Right renal pelvis (tissue), 4 donors: Measurements from ENCODE around the gene RPL36A. TPM values are rescaled to one million over a fixed set of nuclear protein-coding genes. Genes with fewer than 3 reads are reported as not detected.

ENCODE experiments used
- DNase-seq, 4 donors: peaks; one replicate each; pipeline ENCODE4 v3.0.0-alpha.2; 2013; ENCODE audit warnings: low read depth in 4 of 4, low spot score in 3 of 4, missing footprints in 1 of 4
- polyA plus RNA-seq, 4 donors: library from polyadenylated mRNA; unstranded; fragments of 120-200 nt; gene quantifications; one replicate each; pipeline ENCODE4 v1.2.1, GENCODE V29; 2013; ENCODE audit not compliant: insufficient read length in 4 of 4

Gene RPL36A
- 1,000 to 10,000 TPM in 1 of 4 donors, 100 to 1,000 TPM in 3; 919 to 1,205 (median 965) TPM for polyA plus RNA-seq

DNA sequence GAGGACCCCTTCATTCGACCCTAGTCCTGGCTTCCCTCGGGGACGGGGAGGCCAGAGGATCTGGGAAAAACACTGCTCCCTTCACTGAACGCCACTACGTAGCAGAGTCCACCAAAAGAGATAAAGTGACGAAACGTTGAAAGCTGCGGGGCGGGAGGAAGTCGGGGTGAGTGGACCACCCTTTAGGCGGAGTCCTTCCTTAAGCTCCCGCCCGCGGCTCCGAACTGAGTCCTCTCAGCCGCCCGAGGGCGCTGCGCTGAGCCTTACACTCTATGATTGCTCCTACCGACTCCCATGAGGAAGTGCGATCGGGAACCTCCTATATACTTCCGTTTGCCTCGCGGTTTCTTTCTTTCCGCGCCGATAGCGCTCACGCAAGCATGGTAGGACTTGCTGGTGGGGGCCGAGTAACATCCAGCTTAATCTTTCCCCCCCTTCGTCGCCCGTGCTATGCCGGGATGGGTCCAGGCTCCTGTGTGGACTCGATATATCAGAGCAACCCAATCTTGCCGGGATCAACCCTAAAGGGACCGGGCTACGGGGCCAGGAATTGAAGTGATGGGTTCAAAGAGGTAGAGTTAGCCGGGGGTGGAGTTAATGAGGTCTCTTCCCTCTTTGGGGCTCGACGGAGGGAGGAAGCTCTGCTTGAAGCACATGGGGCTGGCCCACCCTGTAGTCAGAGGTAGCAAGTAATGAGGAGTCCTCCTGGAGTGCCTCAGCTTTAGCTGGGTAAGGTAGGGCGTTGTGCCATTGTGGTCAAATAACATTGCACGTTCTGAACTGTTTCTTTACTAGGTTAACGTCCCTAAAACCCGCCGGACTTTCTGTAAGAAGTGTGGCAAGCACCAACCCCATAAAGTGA is at the start of gene RPL36A:
Gene RPL36A (plus strand): TSS at position 348 of the 862 bp plus-strand sequence. CDS start 33 bp downstream, at position 381.
- DNase-seq, result peak; percentile 68 to 80 (median 74)

DNA sequence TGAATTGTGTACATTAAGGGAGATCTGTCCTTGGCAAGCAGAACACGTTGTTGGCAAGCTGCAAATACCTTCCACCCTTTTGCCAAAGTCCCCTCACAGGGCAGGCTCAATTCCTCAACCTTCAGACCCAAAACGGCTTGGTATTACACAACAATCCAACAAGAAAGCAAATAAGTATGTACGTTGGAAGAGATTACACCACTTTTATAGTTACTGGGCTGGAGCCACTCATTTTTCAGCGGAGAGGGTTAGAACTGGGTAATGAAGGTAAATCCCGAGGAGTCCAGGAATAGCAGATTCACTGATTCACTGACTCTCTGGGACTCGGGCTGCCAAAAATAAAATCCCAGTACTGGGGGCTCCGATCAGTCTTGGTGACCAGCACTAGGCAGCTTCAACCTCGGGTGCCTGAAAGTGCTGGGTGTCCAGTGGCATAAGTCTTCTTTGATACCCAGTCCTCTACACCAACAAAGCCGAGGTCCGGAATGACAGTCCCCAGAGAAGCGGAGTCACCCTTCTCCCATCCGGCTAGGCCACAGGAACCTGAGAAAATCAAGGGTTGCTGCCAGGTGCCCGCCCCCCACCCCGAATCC is 42.9 kb upstream of the RPL36A start:
- no peak for DNase-seq

DNA sequence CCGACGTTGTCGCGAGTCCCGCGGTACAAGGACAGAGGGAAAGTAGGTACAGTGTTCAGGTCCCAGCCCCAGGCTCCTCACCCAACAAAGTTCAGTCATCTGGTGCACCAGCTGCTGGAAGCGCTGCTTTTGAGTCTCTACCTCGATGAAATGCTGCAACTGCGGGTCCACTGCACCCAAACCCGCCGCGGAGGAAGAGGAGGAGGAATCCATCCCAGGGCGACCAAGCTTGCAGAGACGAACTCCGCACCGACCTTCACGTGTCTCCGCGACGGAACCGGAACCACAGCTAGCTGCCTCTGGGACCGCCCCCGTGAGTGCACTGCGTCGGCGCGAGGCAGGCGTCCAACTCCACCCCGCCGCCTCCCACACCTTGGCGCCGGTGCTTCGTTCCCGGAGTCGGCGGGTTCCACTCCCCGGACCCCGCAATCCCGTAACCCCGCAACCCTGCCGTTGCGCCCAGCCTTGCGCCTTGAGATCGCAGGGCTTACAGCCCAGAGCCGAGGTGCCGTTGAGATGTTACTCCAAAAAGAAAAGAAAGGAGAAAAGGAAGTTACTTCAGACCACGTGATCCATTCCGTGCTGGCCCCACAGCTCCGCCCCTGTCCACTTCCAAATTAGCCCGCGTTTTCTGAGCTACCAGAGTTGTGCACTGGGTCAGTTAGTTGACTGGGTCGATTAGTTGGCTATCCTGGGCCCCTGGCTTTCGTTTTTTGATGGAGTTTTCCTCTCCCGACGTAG is 42.2 kb upstream of the RPL36A start, which contains the start of gene TIMM8A:
Gene TIMM8A (minus strand): TSS at position 291 of the 741 bp plus-strand sequence. CDS start 78 bp downstream, at position 213.
- DNase-seq, result peak; percentile 30 to 52 (median 44)

DNA sequence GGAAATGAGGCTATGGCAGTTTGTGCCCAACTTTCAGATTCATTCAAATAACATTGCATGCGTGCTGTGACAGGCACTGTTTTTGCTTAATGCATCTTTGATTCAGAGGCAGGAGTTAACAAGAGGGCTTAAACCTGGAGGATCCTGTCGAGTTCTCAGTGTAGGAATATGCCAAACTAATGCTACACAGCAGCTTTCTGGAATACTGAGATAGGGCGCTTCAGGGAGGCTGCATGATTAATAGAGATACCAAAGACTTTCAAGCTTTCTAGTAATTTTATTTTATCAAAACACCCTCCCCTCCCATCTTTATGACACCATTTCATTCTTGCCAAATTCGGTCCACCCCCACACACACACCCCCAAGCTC is 41.6 kb upstream of the RPL36A start:
- no peak for DNase-seq

DNA sequence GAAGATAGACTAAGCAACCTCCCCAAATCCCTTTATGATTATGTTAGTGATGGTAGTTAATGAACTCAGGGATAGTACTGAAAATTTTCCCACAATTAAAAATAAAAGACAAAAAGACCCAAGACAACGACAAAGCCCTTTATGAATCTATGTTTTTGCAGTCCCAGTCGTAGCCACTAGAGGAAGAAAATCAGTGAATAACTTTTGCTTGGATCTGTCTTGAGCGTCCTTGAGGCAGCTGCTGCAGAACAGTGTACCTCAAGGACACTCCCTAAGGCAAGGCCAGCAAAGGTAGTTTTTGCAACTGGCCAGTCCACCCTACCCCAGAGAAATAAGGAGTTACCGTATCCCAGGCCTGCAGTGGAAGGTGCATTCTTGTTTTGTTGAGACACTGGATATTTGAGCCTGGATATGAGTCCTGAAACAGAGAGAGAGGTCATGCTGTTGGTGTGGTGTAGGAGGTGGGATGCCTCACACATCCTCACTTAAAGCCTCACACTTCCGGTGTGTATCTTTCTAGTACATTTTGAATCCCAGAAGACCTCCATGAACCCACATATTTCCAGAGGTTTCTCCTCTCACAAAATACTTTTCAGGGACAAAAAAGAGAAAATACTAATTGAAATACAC is 33.5 kb upstream of the RPL36A start:
- DNase-seq, result no peak

DNA sequence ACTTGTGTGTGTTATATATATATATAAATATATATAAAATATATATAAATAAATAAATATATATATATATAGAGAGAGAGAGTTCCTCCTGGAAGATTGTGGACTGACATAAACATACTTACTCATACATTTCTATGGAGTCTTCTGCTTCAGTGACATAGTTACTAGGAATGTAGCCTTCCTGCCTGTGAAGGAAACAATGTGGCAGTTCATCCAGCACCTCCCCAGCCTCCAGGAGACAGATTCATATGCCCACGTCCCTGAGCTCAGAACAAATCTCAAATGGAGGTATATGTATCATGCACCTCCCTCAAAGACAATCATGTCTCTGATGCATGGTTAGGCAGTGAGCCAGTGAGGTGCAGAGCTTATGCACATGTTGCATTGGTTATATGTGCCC is 30.8 kb upstream of the RPL36A start:
- DNase-seq, result no peak

DNA sequence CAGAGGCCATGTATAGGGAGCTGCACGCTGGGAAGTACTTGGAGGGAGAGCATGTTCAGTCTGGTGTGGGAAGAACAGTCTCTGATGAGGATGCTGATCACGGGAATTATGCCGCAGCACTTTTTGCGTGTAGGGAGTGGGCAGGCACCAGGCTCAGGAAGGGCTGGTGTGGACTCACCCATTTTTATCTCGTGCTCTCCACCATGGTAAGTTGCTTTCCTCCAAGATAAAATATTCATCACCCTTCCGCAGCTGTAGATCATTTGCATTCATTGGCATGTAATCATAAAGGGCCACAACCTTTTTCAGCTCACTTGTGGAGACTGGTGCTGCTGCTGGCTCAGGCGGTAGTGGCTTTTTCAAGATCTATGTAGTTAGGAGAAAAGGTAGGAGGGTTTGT is 30.4 kb upstream of the RPL36A start:
- no peak for DNase-seq

DNA sequence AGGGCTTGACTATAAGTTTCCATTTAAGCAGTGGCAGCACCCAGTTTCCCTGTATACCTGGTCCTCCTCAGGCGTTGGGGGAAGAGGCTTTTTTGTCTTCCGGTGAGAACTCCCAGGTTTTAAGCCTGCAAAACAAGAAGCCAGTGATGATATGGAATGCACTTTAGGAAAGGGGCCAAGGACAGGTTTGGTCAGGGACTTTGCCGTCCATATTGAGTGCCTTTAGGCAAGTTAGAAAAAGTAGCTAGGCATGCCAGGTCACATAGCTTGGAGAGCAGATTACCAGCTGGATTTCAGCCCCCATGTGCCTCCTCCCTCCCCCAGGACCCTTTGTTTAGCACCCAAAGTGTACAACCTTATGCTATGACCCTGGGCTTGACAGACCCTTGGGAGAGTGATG is 28.7 kb upstream of the RPL36A start:
- no peak for DNase-seq

DNA sequence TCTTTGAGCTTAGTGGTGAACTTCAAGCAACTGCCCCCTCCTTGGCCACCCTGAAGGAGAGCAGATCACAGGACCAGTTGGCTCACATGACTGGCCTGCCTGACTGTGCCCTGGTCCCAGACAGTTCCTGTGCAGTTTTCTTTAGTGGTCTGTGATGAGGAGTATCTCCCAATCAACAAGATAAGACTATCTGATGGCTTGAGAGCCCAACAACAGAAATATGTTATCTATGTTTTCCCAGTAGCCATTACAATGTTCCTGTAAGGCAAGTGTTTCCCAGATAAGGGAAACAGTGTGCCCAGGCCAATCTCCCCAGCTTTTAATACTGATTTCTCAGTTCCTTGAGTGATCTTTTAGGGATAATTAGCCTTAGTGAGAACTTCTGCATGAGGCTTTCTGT is 28.1 kb upstream of the RPL36A start:
- DNase-seq, result no peak

DNA sequence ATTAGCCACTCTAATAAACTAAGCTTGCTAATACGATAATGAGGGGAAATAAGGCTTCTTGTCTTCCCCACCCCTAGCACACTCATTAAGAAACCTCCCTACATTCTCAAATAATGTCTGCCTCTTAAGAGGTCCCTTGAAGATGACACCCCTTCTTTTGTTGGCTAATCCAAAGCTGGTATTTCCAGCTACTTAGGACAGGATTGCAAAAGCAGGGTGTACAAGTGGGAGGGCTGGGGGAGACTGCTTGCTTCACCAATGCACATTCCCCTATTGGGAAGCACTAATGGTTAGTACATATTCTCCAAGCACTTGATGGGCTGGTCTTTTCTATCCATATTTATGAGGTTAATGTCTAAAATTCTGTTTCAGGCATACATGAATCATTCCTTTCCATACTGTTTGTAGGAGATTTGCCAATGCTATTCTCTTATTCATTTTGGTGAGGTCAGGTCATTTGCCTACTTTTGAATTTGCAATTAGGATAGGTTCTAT is 25.5 kb upstream of the RPL36A start:
- DNase-seq, result no peak

DNA sequence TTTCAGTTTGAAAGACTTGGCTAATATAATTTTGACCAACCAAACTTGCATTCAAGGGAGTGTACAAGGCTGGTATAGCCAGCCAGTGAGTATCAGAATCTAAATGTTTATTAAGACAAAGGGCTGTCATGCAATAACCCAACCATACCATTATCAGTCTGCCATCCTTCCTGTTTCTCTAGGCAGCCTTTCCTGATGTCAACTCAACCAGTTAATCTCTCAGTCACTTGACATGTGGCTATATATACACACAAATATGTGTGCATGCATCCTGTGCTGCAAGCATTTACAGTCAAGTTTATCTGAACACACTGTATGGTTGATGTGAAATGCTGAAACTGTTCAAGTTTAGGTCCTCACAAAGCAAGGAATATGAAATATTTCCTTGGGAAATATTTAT is 22.0 kb upstream of the RPL36A start:
- DNase-seq, result no peak

DNA sequence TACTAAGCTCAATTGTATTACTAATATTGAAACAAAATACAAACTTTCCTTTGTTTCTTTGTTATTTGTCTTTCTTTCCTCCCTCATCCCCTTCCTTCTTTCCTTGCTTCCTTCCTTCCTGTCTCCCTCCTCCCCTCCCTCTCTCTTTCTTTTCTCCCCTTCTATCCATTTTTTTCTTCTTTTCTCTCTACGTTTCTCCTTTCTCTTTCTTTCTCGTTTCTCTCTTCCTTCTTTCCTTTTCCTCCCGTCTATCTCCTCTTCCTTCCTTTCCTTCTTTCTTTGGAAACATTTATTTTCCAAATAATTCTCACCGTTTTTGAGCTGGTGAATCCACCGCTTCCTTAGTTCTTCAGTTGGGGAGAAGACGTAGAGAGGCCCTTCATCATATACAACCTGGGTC is 21.1 kb upstream of the RPL36A start:
- no peak for DNase-seq

DNA sequence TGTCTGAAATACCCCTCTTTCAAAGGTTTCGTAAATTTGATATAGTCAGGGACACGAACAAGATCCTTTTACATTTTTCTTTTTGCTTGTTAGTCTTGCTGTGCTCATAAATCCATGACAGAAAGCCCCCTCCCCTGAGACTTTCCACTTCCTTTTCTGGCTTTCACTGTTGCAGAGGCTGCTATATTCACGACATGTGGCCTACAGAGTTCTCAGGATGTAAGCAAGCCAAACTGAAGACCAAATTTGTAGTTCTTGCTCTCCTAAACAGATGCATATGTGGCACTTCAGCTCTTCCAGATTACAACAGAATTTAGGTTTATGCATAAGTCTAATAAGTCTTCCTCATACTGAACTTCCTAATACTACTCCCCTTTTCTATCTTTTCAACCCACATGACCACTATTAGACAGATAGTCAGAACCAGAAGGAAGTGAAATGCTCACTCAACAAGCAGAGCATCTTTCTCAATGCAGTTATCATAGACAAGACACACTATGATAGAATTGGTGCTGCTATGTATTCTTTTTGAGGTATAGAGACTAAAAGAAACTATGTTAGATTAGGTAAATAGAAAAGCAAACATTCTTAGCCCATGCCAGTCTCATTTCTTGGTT is 19.8 kb upstream of the RPL36A start:
- no peak for DNase-seq

DNA sequence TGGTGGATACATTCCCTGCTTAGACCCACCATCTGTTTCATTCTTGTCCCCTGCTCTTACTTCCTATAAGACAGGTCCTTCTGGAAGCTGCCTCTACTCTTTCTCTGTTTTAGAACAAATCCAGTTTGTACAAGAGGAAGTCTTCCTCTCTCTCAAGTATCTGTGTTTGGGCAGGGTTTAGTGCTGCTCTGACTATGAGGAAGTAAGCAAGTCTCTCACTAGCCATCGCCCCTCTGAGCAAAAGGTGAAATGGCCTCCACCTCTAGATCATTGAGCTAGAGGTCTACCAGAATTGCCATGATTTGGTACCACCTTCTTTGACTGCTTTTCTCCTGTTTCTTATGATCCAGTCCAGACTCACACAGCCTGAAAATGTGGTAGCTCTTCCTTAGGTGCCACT is 13.3 kb upstream of the RPL36A start:
- no peak for DNase-seq

DNA sequence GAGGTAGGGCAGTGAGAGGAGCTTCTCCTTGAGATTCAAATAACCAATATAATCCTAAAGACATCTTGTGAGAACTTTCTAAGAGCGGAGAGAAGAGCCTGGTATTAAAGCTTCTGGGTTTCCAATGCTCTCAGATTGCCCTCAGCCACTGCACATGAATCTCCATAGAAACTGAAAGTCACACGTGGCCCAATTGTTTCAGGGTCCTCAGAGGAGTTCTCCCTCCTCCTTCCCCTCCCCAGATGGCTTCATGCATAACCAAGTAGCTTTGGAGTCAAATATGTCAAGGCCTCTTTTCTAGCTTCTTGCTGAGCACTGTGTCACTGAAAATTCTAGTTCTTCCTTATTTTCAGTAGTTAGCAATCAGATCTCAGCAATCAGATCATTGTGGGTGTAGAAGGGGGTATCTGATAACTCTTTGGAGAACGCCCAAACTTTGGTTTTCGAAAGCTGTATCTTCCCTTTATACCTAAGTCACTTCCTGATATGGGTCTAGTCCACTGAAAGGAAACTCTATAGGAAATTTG is 7.1 kb upstream of the RPL36A start:
- no peak for DNase-seq

DNA sequence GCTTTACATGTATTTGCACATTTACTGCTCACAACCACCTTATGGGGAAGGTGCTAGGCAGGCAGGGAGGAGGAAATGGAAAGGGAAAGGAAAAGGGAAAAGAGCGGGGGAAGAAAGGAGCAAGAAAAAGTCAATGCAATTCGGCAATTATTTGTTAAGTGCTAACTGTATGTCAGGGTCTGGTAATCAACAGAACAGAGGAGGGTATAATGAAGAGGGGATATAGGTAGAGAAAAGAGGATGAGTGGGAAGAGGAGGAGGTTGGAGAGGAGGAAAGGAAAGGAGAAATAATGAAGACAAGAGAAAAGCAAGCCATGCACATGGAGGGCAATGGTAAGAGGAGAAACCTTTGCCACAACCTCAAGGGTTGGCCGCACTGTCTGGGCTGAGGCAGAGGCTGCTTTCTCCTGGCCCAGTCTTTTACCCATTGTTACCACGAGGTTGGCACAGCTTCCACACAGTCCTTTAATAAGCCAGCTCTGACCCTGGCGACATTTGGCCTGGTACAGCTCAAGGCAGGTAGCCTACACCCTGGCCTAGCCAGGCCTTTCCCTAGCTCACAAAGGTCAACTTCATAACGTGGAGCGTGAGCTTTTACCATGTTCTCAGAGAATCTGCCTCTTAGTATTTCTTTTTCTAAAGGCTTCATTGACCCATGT is 5.7 kb upstream of the RPL36A start:
- DNase-seq, result no peak

DNA sequence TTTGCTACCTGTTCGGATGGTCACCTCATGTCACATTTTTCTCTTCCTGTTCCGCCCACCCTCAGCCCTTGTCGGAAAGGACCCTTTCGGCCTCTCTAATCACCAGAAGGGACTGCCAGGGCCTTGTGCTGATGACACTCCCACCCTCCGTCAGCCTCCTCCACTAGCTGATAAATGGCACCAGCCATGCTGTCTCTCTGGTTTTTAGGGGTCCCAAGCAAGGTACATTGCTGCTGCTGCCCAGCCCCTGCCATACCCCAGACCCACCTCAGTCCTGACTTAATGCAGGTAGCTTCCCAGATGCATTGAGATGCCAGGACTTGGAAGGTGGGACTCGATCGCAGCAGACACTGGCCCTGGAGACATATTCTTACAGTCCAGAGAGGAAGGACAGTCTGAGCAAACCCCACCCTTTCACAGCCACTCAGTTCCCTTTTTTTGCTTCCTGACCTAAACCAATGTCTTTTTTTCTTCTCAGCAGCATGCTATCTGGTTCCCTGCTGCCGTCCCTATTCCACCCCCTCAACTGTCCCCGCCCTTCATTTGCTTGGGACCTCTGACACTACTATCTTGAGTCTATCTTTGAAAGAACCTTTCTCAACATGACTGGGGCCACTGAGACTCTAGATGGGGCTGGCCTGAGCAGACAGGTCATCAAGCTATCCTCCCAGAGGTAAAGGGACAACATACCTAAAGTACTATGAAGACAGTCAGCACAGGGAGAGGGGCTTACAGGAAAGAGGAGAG is 4.8 kb upstream of the RPL36A start, which contains the start of gene BTK:
Gene BTK (minus strand): TSS at position 397 of the 747 bp plus-strand sequence. CDS start 10,907 bp downstream, outside the sequence.
- DNase-seq, result no peak

DNA sequence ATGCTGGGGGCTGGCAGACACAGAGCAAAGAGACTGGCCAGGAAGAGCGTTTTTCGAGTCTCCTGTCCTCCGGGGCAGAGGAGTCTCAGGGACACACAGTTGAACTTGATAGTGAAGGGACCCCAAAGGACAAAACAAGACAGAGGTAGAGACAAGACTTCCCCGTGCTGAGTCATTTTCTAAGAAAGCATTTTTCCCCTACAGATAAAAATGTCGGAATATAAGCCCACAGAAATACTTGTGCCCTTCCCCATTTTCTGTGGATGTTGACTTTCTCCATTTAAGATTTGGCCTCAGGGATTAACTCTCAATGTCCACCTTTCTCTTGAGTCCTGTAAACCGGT is 4.3 kb upstream of the RPL36A start:
- DNase-seq, result no peak

DNA sequence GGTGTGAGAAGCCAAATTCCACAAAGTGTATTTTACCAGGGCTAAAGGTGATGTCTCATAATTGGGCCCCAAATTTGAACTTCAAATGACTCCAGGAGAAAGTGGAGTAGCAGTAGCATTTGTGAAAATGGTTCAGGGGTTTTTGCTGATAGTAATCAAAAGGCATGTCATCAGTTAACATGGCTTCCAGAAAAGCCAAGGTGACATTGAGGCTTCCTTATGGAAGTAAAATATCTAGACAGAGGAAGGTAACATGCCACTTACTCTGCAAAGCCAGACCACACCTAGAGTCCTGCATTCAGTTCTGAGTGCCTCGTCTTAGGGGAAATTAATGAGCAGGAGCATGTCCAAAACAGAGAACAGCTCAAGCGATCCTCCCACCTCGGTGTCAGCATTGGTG is 2.2 kb upstream of the RPL36A start:
- no peak for DNase-seq
